GM19043 (cell line): ENCODE data around the gene RAB24.
"Not testable (repeated sequence)": the region's sequence is repeated elsewhere in the genome, so short reads cannot be mapped to it uniquely, and the experiment has no call there.

Experiments used
- ATAC-seq: cut with Tn5 transposase; IDR thresholded peaks from one replicate; pipeline ENCODE4 v1.9.1; 2021; ENCODE audit warnings: low read depth; ENCODE audit not compliant: unreplicated experiment

RAB24 gene

DNA sequence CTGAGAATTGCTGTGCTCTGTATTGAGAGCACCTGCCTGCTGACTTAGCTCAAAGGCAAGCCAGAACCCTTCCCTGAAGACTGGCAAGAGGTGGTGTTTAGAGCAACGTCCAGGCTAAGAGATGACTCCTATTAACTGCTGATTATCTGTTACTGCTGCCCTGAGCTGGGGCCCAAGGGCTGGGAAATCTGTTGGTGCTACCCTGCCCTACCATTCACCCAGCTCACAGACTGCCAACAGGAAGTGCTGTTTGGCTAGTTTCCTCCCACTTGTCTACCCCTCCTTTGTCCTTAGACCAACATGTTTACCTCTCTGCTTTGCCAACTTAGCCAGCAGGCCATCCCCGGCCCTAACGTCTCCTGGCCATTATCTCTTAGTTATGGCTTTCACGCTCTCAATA is 6.9 kb downstream of the RAB24 start:
- ATAC-seq: no peak

DNA sequence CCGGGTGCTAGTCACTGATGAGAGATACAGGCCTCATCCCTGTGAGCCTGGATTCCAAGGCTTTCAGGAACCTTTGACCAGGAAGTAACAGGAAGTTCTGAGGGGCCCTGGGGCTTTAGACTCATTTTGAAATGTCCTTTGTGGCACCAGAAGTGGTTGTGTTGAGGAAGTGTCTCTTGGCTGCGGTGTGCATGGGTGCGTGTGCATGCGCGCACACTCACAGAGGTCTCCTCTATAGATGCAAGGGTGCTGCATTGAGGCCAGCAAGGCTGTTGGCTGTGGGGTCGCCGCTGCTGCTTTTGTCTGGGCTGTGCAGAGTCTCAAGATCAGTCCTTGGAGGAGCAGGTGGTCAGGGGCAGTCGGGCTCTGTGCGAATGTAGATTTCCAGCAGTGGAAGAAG is 7.6 kb downstream of the RAB24 start:
- ATAC-seq: no peak

DNA sequence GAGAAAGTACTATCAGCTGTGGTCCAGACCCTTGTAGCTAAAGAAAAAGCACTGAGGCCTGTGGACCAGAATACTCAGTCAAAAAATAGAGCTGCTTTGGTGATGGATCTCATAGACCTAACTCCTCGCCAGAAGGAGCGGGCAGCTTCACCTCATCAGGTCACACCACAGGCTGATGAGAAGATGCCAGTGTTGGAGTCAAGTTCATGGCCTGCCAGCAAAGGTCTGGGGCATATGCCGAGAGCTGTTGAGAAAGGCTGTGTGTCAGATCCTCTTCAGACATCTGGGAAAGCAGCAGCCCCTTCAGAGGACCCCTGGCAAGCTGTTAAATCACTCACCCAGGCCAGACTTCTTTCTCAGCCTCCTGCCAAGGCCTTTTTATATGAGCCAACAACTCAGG is 8.9 kb downstream of the RAB24 start:
- ATAC-seq: no peak

DNA sequence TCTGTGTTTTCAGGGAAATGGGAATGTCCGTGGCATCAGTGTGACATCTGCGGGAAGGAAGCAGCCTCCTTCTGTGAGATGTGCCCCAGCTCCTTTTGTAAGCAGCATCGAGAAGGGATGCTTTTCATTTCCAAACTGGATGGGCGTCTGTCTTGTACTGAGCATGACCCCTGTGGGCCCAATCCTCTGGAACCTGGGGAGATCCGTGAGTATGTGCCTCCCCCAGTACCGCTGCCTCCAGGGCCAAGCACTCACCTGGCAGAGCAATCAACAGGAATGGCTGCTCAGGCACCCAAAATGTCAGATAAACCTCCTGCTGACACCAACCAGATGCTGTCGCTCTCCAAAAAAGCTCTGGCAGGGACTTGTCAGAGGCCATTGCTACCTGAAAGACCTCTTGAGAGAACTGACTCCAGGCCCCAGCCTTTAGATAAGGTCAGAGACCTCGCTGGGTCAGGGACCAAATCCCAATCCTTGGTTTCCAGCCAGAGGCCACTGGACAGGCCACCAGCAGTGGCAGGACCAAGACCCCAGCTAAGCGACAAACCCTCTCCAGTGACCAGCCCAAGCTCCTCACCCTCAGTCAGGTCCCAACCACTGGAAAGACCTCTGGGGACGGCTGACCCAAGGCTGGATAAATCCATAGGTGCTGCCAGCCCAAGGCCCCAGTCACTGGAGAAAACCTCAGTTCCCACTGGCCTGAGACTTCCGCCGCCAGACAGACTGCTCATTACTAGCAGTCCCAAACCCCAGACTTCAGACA is 9.5 kb downstream of the RAB24 start:
- no peak for ATAC-seq

- ATAC-seq: no peak
Observed at GRCh38 chr5:177291735-177292134, 11.8 kb downstream of the RAB24 start.

GRCh38 chr5:177290816-177291596 is 12.5 kb downstream of the RAB24 start:
- no peak for ATAC-seq

DNA sequence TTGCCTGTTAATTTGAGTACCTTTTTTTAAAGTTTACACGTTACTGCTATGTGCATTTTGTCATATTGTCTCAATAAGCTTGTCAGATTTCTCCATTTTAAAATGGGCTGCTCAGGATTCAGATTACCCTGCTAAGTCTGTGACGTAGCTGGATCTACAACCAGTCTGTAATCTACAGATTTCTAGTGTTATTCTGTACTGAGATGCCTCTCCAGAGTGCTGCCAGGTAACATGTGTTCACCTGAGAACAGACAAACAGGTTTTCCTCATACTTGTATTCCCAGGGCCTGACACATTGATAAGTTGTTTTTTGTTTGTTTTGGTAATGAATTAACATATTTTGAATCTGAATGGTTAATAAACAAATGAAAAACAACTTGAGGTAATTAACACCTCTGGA is 15.3 kb downstream of the RAB24 start:
- ATAC-seq: no peak

DNA sequence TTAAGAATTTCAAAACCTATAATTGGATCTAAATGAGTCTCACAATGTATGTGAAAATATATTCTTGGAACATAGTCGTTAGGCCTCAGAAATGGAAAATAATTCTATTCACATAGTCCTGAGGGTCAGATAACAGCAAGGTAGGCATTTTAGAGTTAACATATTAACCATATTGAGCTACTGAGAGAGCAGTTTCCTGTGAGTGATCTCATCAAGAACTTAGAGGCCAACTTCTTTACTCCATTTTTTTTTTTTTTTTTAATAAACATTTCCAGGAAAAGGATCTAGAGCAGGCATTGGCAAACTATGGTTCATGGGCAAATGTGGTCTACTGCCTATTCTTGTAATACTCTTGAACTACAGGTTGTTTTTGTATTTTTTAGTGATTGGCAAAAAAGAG is 26.6 kb downstream of the RAB24 start:
- ATAC-seq: no peak

GRCh38 chr5:177275883-177276282 is 27.6 kb downstream of the RAB24 start:
- ATAC-seq: no peak

- ATAC-seq: no peak
Observed at GRCh38 chr5:177271113-177271512, 32.4 kb downstream of the RAB24 start.

GRCh38 chr5:177270653-177271052 is 32.9 kb downstream of the RAB24 start:
- no peak for ATAC-seq

- no peak for ATAC-seq
Observed at GRCh38 chr5:177269976-177270375, 33.5 kb downstream of the RAB24 start.

DNA sequence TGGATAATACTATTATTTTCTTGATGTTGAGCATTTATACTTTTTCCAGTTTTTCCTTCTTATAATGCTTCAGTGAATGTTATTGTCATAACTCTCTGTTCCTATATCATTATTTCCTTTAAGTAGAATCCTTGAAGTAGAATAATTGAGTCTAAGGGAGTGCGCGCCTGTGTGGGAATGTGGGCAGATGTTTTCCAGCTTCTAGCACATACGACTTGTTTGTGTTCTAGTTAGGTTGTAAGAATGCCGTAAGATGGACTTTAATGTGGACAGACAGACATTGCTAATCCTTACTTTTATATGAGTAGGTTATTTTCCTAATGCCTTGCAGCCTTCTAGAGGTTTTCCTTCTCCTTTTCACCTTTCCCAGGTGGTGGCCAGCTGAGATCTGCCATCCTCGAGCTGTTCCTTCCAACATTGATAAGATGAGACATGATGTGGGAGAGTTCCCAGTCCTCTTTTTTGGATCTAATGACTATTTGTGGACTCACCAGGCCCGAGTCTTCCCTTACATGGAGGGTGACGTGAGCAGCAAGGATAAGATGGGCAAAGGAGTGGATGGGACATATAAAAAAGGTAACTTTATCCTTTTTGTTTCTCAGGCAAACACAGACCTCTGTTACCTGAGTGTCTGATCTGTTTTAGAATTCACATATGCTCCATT is 34.2 kb downstream of the RAB24 start:
- ATAC-seq: no peak

DNA sequence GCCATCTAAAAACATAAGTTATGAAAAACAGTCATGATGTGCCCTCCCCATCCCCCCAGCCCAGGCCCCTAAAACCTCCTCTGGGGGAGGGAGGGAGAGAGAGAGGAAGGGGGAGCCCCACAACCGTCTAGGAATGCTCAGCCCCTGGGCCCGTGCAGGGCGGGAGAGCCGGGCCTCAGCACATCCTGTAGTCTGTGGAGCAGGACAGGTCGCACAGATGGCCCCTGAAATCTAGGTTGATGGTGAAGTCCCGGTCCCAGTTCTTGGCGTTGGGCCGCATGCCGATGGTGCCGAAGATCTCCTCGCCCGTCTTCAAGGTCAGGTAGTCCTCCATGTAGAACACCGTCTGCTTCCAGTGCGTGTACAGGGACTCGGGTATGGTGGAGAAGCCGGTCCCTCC is 38.1 kb downstream of the RAB24 start:
- ATAC-seq: no peak

GRCh38 chr5:177264178-177264577 is 39.3 kb downstream of the RAB24 start:
- no peak for ATAC-seq

- ATAC-seq: no peak
Observed at GRCh38 chr5:177261510-177261909, 42.0 kb downstream of the RAB24 start.

DNA sequence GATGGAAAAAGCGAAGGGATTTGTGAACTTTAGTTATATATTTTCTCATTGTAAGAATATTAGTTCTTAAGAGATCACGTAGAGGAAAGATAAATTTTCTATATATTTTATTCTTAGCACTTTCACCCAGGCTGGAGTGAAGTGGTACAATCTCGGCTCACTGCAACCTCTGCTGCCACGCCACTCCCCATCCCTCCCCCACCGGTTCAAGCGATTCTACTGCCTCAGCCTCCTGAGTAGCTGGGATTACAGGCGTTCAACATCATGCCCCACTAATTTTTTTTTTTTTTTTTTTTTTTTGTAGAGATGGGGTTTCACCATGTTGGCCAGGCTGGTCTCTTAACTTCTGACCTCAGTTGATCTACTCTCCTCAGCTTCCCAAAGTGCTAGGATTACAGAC is 42.6 kb downstream of the RAB24 start:
- ATAC-seq: no peak

- not testable (repeated sequence) for ATAC-seq
Observed at GRCh38 chr5:177258711-177259110, 44.8 kb downstream of the RAB24 start.

GRCh38 chr5:177256296-177256695 is 47.2 kb downstream of the RAB24 start:
- ATAC-seq: no peak

DNA sequence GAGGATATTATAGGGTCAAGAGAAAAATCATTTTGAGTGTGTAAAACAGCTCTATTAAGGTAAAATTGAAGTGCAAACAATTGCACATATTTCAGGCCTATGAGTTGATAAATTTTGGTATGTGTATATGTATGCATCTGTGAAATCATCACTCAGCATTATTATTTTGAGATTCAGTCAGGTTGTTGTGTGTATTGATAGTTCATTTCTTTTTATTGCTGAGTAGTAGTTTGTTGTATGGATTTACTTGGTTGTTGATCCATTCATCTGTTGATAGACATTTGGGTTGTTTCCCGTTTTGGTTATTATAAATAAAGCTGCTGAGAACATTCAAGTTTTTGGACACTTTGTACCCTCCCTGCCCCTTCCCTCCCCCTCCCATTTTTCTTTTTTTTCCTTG is 50.3 kb downstream of the RAB24 start:
- no peak for ATAC-seq
